ENCODE data around the gene PPP2R5A.

GRCh38 chr1:212351588-212352362 lies 66.6 kb downstream of the PPP2R5A start:
- no peak for TF ChIP-seq CTCF (IDR thresholded peaks at IDR 0.05)
- TF ChIP-seq POLR2AphosphoS5 (IDR thresholded peaks at IDR 0.05): no peak

Measured in upper lobe of left lung (tissue), 4 donors.